Measurements from ENCODE around the gene ZNF490.

- TF ChIP-seq CTCF (IDR thresholded peaks at IDR 0.05) (peak in 1 of 4 experiments; percentile 21), POLR2AphosphoS5 (IDR thresholded peaks at IDR 0.05) (no peak), POLR2A (IDR thresholded peaks at IDR 0.05) (no peak)
These were observed 55.1 kb downstream of the ZNF490 start for GRCh38 chr19:12555456-12555930.
